ENCODE measurements around the gene CPA2.

DNA sequence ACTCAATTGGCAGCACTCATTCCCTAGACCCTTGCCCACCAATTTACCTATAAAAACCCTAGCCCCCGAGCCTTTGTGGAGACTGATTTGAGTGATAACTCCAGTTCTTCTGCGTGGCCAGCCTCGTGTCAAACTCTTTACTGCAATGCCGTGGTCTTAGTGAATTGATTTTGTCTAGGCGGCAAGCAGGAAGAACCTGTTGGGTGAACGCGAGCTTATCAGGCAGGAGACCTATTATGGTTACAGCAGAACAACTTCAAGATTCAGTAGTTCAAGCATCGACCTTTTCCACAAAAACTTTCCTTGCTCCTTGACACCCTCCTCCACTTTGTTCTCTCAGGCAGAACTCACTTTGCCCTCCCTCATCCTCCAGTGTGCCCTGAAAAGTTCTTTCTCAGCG is 46.8 kb upstream of the CPA2 start:
- TF ChIP-seq, protein P1, sequence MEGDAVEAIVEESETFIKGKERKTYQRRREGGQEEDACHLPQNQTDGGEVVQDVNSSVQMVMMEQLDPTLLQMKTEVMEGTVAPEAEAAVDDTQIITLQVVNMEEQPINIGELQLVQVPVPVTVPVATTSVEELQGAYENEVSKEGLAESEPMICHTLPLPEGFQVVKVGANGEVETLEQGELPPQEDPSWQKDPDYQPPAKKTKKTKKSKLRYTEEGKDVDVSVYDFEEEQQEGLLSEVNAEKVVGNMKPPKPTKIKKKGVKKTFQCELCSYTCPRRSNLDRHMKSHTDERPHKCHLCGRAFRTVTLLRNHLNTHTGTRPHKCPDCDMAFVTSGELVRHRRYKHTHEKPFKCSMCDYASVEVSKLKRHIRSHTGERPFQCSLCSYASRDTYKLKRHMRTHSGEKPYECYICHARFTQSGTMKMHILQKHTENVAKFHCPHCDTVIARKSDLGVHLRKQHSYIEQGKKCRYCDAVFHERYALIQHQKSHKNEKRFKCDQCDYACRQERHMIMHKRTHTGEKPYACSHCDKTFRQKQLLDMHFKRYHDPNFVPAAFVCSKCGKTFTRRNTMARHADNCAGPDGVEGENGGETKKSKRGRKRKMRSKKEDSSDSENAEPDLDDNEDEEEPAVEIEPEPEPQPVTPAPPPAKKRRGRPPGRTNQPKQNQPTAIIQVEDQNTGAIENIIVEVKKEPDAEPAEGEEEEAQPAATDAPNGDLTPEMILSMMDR (IDR thresholded peaks at IDR 0.05): no peak
- TF ChIP-seq POLR2AphosphoS5 (IDR thresholded peaks at IDR 0.05) (no peak), POLR2A (IDR thresholded peaks at IDR 0.05) (no peak)

All from sigmoid colon (tissue), 4 donors.